Suprapubic skin (tissue), 4 donors: Measurements from ENCODE around the gene PRAMEF1. TPM values are rescaled to one million over a fixed set of nuclear protein-coding genes. Genes with fewer than 3 reads are reported as not detected.

Experiments used
- DNase-seq, 2 donors: peaks; one replicate each; pipeline ENCODE4 v3.0.0-alpha.2; 2019; ENCODE audit warnings: low spot score in 2 of 2
- H3K27ac ChIP-seq: fragments of 200-600 bp; sonication (generic); one replicate; pipeline ENCODE4 v1.5.1; 2019
- H3K27me3 ChIP-seq: fragments of 200-600 bp; sonication (generic); one replicate; pipeline ENCODE4 v1.5.1; 2019
- H3K36me3 ChIP-seq: fragments of 200-600 bp; sonication (generic); one replicate; pipeline ENCODE4 v1.5.1; 2019
- H3K4me1 ChIP-seq: fragments of 200-600 bp; sonication (generic); one replicate; pipeline ENCODE4 v1.5.1; 2019
- H3K4me3 ChIP-seq: fragments of 200-600 bp; sonication (generic); one replicate; pipeline ENCODE4 v1.5.1; 2019; ENCODE audit warnings: mild to moderate bottlenecking
- H3K9me3 ChIP-seq: fragments of 200-600 bp; sonication (generic); one replicate; pipeline ENCODE4 v1.5.1; 2019
- CTCF ChIP-seq, 2 donors: fragments of 200-600 bp in 1 of 2; fragments of 450-650 bp in 1 of 2; sonication (generic) in 1 of 2; IDR thresholded peaks; one replicate each; pipeline ENCODE4 v1.5.1; 2016 to 2019; ENCODE audit warnings: antibody characterized with exemption in 2 of 2, mild to moderate bottlenecking in 1 of 2, moderate library complexity in 1 of 2
- EP300 ChIP-seq: sonication (generic); formaldehyde crosslinking; IDR thresholded peaks from one replicate; pipeline ENCODE4 v1.6.1; 2017; ENCODE audit warnings: antibody characterized with exemption
- POLR2A ChIP-seq, 2 donors: fragments of 450-650 bp; IDR thresholded peaks; one replicate each; pipeline ENCODE4 v1.6.1; 2017; ENCODE audit warnings: antibody characterized with exemption in 2 of 2, mild to moderate bottlenecking in 2 of 2, moderate library complexity in 2 of 2
- POLR2AphosphoS5 ChIP-seq, 3 donors: sonication (generic); formaldehyde crosslinking; IDR thresholded peaks; one replicate each; pipeline ENCODE4 v1.6.1; 2017; ENCODE audit warnings: antibody characterized with exemption in 3 of 3
- WGBS: methylation state at CpG from one replicate; pipeline ENCODE4 v1.1.5; 2018; 5-methylcytosine and 5-hydroxymethylcytosine counted together
- total RNA-seq, 4 donors: library from RNA; depleted of rRNA; stranded (reverse); fragments of >200 nt; gene quantifications; one replicate each; pipeline ENCODE4 v1.1.0, GENCODE V29; 2016

PRAMEF1 gene
- total RNA-seq, 4 donors from 2014 or later, result not detected

- Histone ChIP-seq H3K9me3 (no peaks in the 10 kb centered on the region), H3K4me1 (no peaks in the 10 kb centered on the region), H3K36me3 (no peaks in the 10 kb centered on the region), H3K27ac (no peak overlapping the region), H3K4me3 (no peak overlapping the region), H3K27me3 (peaks cover 27% of the 10 kb centered on the region)
- no peak for DNase-seq
- TF ChIP-seq POLR2A (IDR thresholded peaks at IDR 0.05) (no peak), CTCF (IDR thresholded peaks at IDR 0.05) (no peak), EP300 (no peak), POLR2AphosphoS5 (IDR thresholded peaks at IDR 0.05) (no peak)
- WGBS, result 67% methylated on average over 5 of the region's 5 CpGs
Observed at GRCh38 chr1:12771186-12771585, 20.0 kb upstream of the PRAMEF1 start.

- H3K36me3 ChIP-seq, result no peaks in the 10 kb centered on the region
- no peak for DNase-seq
- peaks cover 21% of the 10 kb centered on the region for H3K27me3 ChIP-seq
- no peak overlapping the region for H3K4me3 ChIP-seq
- H3K27ac ChIP-seq, result no peak overlapping the region
- 86% methylated on average over 5 of the region's 5 CpGs for WGBS
- H3K4me1 ChIP-seq, result no peaks in the 10 kb centered on the region
- no peak for TF ChIP-seq POLR2AphosphoS5 (IDR thresholded peaks at IDR 0.05)
- no peak for TF ChIP-seq POLR2A (IDR thresholded peaks at IDR 0.05)
- no peak for TF ChIP-seq EP300
- no peak for TF ChIP-seq CTCF (IDR thresholded peaks at IDR 0.05)
- no peaks in the 10 kb centered on the region for H3K9me3 ChIP-seq
Observed at GRCh38 chr1:12772520-12772919, 18.7 kb upstream of the PRAMEF1 start.

DNA sequence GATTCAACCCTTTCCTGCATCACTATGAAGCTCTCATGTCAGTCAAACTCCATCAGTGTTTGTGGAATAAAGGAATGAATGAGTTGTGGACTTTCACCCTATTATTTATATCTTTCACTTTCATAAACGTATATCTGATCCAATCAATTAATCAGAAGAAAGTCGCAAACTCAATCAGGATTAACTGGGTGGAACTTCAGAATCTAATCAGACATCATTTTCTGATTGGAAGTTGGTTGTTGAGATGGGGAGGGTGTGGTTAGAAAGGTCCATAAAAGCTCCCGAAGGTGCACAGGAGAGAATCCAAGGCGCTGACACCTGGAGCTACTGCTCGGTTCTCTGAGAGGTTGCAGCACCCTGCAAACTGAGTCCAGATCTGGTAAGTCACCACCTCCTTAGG is 17.8 kb upstream of the PRAMEF1 start, which contains the start of gene PRAMEF12:
TSS of gene PRAMEF12 (plus strand) at position 301 of the 400 bp plus-strand sequence. CDS start 1,130 bp downstream, outside the sequence.
- Histone ChIP-seq H3K4me3 (no peak within 1 kb of the TSS), H3K27ac (no peak within 1 kb of the TSS), H3K27me3 (peaks cover 21% of the 10 kb centered on the region), H3K4me1 (no peaks in the 10 kb centered on the region), H3K9me3 (no peaks in the 10 kb centered on the region), H3K36me3 (no peaks in the 10 kb centered on the region)
- 91% methylated on average over 5 of the region's 5 CpGs for WGBS
- TF ChIP-seq CTCF (IDR thresholded peaks at IDR 0.05), result no peak
- TF ChIP-seq EP300, result no peak
- no peak for TF ChIP-seq POLR2A (IDR thresholded peaks at IDR 0.05)
- TF ChIP-seq POLR2AphosphoS5 (IDR thresholded peaks at IDR 0.05), result no peak
- no peak for DNase-seq

- WGBS, result 92% methylated on average over 5 of the region's 5 CpGs
- TF ChIP-seq EP300 (no peak), CTCF (IDR thresholded peaks at IDR 0.05) (no peak), POLR2A (IDR thresholded peaks at IDR 0.05) (no peak), POLR2AphosphoS5 (IDR thresholded peaks at IDR 0.05) (no peak)
- H3K4me1 ChIP-seq, result no peaks in the 10 kb centered on the region
- peaks cover 12% of the 10 kb centered on the region for H3K27me3 ChIP-seq
- no peak for DNase-seq
- H3K36me3 ChIP-seq, result no peaks in the 10 kb centered on the region
- H3K4me3 ChIP-seq, result no peak overlapping the region
- no peaks in the 10 kb centered on the region for H3K9me3 ChIP-seq
- H3K27ac ChIP-seq, result no peak overlapping the region
Observed at GRCh38 chr1:12774801-12775345, 16.3 kb upstream of the PRAMEF1 start.

DNA sequence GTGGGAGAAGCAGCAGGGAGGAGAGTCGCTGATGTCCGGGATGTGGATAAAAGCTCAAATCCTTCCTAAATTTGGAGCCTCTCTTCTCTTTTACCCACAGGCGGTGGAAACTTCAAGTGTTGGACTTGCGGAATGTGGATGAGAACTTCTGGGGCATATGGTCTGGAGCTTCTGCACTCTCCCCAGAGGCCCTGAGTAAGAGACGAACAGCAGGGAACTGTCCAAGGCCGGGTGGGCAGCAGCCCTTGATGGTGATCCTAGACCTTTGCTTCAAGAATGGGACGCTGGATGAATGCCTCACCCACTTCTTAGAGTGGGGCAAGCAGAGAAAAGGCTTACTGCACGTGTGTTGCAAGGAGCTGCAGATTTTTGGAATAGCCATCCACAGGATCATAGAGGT is 15.8 kb upstream of the PRAMEF1 start:
- 71% methylated on average over 5 of the region's 8 CpGs for WGBS
- H3K4me3 ChIP-seq, result no peak overlapping the region
- TF ChIP-seq CTCF (IDR thresholded peaks at IDR 0.05), result no peak
- no peak for TF ChIP-seq POLR2AphosphoS5 (IDR thresholded peaks at IDR 0.05)
- no peak for TF ChIP-seq POLR2A (IDR thresholded peaks at IDR 0.05)
- no peak for TF ChIP-seq EP300
- no peaks in the 10 kb centered on the region for H3K9me3 ChIP-seq
- H3K27me3 ChIP-seq, result peaks cover 6% of the 10 kb centered on the region
- H3K4me1 ChIP-seq, result no peaks in the 10 kb centered on the region
- no peak for DNase-seq
- H3K27ac ChIP-seq, result no peak overlapping the region
- H3K36me3 ChIP-seq, result no peaks in the 10 kb centered on the region
